ENCODE results near the gene UBE2C. TPM values are rescaled to one million over a fixed set of nuclear protein-coding genes. Genes with fewer than 3 reads are reported as not detected.
A peak's percentile ranks its signal among the peaks of the same experiment; 100 is the strongest.
"Not testable (repeated sequence)": the region's sequence is repeated elsewhere in the genome, so short reads cannot be mapped to it uniquely, and the experiment has no call there.

The UBE2C gene
- total RNA-seq, 1 donor from 2014 or later = 22.9 TPM

GRCh38 chr20:45783656-45784294 is 28.7 kb upstream of the UBE2C start:
- no peaks in the 10 kb centered on the region for H3K4me1 Mint-ChIP-seq (ENCODE audit: unreplicated experiment)
- DNase-seq (ENCODE audit: low spot score) = no peak
- no peaks in the 10 kb centered on the region for H3K9me3 Mint-ChIP-seq (ENCODE audit: unreplicated experiment)
- H3K27me3 Mint-ChIP-seq (ENCODE audit: unreplicated experiment) = peaks cover 8% of the 10 kb centered on the region
- TF ChIP-seq, protein P1, sequence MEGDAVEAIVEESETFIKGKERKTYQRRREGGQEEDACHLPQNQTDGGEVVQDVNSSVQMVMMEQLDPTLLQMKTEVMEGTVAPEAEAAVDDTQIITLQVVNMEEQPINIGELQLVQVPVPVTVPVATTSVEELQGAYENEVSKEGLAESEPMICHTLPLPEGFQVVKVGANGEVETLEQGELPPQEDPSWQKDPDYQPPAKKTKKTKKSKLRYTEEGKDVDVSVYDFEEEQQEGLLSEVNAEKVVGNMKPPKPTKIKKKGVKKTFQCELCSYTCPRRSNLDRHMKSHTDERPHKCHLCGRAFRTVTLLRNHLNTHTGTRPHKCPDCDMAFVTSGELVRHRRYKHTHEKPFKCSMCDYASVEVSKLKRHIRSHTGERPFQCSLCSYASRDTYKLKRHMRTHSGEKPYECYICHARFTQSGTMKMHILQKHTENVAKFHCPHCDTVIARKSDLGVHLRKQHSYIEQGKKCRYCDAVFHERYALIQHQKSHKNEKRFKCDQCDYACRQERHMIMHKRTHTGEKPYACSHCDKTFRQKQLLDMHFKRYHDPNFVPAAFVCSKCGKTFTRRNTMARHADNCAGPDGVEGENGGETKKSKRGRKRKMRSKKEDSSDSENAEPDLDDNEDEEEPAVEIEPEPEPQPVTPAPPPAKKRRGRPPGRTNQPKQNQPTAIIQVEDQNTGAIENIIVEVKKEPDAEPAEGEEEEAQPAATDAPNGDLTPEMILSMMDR (IDR thresholded peaks at IDR 0.05; ENCODE audit: unreplicated experiment) = no peak
- no peak overlapping the region for H3K4me3 Mint-ChIP-seq (ENCODE audit: unreplicated experiment)
- no peak overlapping the region for H3K27ac Mint-ChIP-seq (ENCODE audit: unreplicated experiment)
- H3K36me3 Mint-ChIP-seq (ENCODE audit: low read depth, unreplicated experiment) = no peaks in the 10 kb centered on the region

DNA sequence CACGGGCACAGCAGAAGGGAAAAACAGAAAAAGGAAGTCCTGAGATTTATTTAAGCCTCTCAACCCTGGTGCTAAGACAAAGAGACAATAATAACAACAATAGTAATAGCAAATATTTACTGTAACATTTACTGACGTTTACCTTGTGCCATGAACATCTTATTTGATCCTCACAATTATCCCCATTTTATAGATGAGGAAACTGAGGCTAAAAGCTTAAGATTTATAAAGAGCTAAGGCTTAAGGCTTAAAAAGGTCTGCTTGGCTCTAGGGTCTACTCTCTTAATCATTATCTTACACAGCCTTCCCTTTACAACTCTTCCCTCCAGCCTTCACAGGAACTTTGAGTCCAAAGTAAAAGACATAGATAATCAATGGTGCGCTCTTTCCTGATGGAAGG is 24.1 kb upstream of the UBE2C start:
- DNase-seq (ENCODE audit: low spot score) = no peak
- H3K9me3 Mint-ChIP-seq (ENCODE audit: unreplicated experiment) = no peaks in the 10 kb centered on the region
- H3K27me3 Mint-ChIP-seq (ENCODE audit: unreplicated experiment) = peaks cover 12% of the 10 kb centered on the region
- H3K36me3 Mint-ChIP-seq (ENCODE audit: low read depth, unreplicated experiment) = peaks cover 7% of the 10 kb centered on the region
- TF ChIP-seq, protein P1 (IDR thresholded peaks at IDR 0.05; ENCODE audit: unreplicated experiment) = no peak
- H3K4me3 Mint-ChIP-seq (ENCODE audit: unreplicated experiment) = no peak overlapping the region
- H3K27ac Mint-ChIP-seq (ENCODE audit: unreplicated experiment) = no peak overlapping the region
- peaks cover 11% of the 10 kb centered on the region for H3K4me1 Mint-ChIP-seq (ENCODE audit: unreplicated experiment)

- H3K27me3 Mint-ChIP-seq (ENCODE audit: unreplicated experiment) = peaks cover 14% of the 10 kb centered on the region
- peaks cover 27% of the 10 kb centered on the region for H3K36me3 Mint-ChIP-seq (ENCODE audit: low read depth, unreplicated experiment)
- peak overlapping the region; percentile 97 for H3K27ac Mint-ChIP-seq (ENCODE audit: unreplicated experiment)
- H3K9me3 Mint-ChIP-seq (ENCODE audit: unreplicated experiment) = no peaks in the 10 kb centered on the region
- H3K4me3 Mint-ChIP-seq (ENCODE audit: unreplicated experiment) = peak overlapping the region; percentile 95
- TF ChIP-seq, protein P1 (IDR thresholded peaks at IDR 0.05; ENCODE audit: unreplicated experiment) = no peak
- peak; percentile 13 for DNase-seq (ENCODE audit: low spot score)
- H3K4me1 Mint-ChIP-seq (ENCODE audit: unreplicated experiment) = peaks cover 11% of the 10 kb centered on the region
Observed at GRCh38 chr20:45792317-45793118, 19.9 kb upstream of the UBE2C start.

- H3K4me3 Mint-ChIP-seq (ENCODE audit: unreplicated experiment) = peak overlapping the region; percentile 8
- H3K27me3 Mint-ChIP-seq (ENCODE audit: unreplicated experiment) = peaks cover 7% of the 10 kb centered on the region
- DNase-seq (ENCODE audit: low spot score) = no peak
- peaks cover 10% of the 10 kb centered on the region for H3K4me1 Mint-ChIP-seq (ENCODE audit: unreplicated experiment)
- no peaks in the 10 kb centered on the region for H3K9me3 Mint-ChIP-seq (ENCODE audit: unreplicated experiment)
- no peak overlapping the region for H3K27ac Mint-ChIP-seq (ENCODE audit: unreplicated experiment)
- TF ChIP-seq, protein P1 (IDR thresholded peaks at IDR 0.05; ENCODE audit: unreplicated experiment) = no peak
- H3K36me3 Mint-ChIP-seq (ENCODE audit: low read depth, unreplicated experiment) = peaks cover 31% of the 10 kb centered on the region
Observed at GRCh38 chr20:45796337-45797065, 15.9 kb upstream of the UBE2C start.

DNA sequence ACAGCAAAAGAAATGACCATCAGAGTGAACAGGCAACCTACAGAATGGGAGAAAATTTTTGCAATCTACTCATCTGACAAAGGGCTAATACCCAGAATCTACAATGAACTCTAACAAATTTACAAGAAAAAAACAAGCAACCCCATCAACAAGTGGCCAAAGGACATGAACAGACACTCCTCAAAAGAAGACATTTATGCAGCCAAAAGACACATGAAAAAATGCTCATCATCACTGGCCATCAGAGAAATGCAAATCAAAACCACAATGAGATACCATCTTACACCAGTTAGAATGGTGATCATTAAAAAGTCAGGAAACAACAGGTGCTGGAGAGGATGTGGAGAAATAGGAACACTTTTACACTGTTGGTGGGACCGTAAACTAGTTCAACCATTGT is 14.9 kb upstream of the UBE2C start:
- H3K9me3 Mint-ChIP-seq (ENCODE audit: unreplicated experiment); H3K27me3 Mint-ChIP-seq (ENCODE audit: unreplicated experiment); H3K27ac Mint-ChIP-seq (ENCODE audit: unreplicated experiment); DNase-seq (ENCODE audit: low spot score); H3K4me3 Mint-ChIP-seq (ENCODE audit: unreplicated experiment); H3K4me1 Mint-ChIP-seq (ENCODE audit: unreplicated experiment): not testable (repeated sequence)
- peaks cover 39% of the 10 kb centered on the region for H3K36me3 Mint-ChIP-seq (ENCODE audit: low read depth, unreplicated experiment)

GRCh38 chr20:45797955-45798354 is 14.5 kb upstream of the UBE2C start:
- not testable (repeated sequence) for H3K9me3 Mint-ChIP-seq (ENCODE audit: unreplicated experiment); DNase-seq (ENCODE audit: low spot score); H3K27me3 Mint-ChIP-seq (ENCODE audit: unreplicated experiment); H3K27ac Mint-ChIP-seq (ENCODE audit: unreplicated experiment); H3K4me1 Mint-ChIP-seq (ENCODE audit: unreplicated experiment); H3K4me3 Mint-ChIP-seq (ENCODE audit: unreplicated experiment)
- peaks cover 39% of the 10 kb centered on the region for H3K36me3 Mint-ChIP-seq (ENCODE audit: low read depth, unreplicated experiment)

Data from endothelial cell (in vitro differentiated cells).